Tibial nerve (tissue), 3 donors: ENCODE measurements around the gene LHFPL3.

Experiments used
- CTCF ChIP-seq, 5 experiments: fragments of 200-600 bp in 3 of 5; fragments of 450-650 bp in 2 of 5; sonication (generic) in 3 of 5; IDR thresholded peaks; one replicate each; pipeline ENCODE4 v1.5.1; 2016 to 2019; ENCODE audit warnings: antibody characterized with exemption in 5 of 5, mild to moderate bottlenecking in 3 of 5, moderate library complexity in 2 of 5
- POLR2A ChIP-seq, 2 donors: fragments of 450-650 bp; IDR thresholded peaks; one replicate each; pipeline ENCODE4 v1.6.1; 2017; ENCODE audit warnings: antibody characterized with exemption in 2 of 2, mild to moderate bottlenecking in 2 of 2, moderate library complexity in 2 of 2

- no peak for TF ChIP-seq CTCF (IDR thresholded peaks at IDR 0.05)
- TF ChIP-seq POLR2A (IDR thresholded peaks at IDR 0.05) = no peak
Observed at GRCh38 chr7:104653825-104654401, 325.5 kb downstream of the LHFPL3 start.
